Measurements from ENCODE around the gene THAP9. TPM values are rescaled to one million over a fixed set of nuclear protein-coding genes. Genes with fewer than 3 reads are reported as not detected.

The THAP9 gene
- total RNA-seq, 1 experiment from 2014 or later, result 7.2 TPM

GRCh38 chr4:82930848-82931755, 30.6 kb downstream of the THAP9 start:
- no peaks in the 10 kb centered on the region for H3K9me3 Mint-ChIP-seq (ENCODE audit: low read depth, unreplicated experiment)
- no peaks in the 10 kb centered on the region for H3K4me1 Mint-ChIP-seq (ENCODE audit: low read depth, unreplicated experiment)
- CTCF ChIA-PET, result no interaction called here
- H3K27ac Mint-ChIP-seq (ENCODE audit: unreplicated experiment), result no peak overlapping the region
- BruUV-seq (replicated peaks), result no TSS peak
- no peak for DNase-seq
- H3K4me3 Mint-ChIP-seq (ENCODE audit: low read depth, unreplicated experiment), result no peak overlapping the region
- no peaks in the 10 kb centered on the region for H3K27me3 Mint-ChIP-seq (ENCODE audit: unreplicated experiment)
- H3K36me3 Mint-ChIP-seq (ENCODE audit: insufficient read depth, unreplicated experiment), result peaks cover 6% of the 10 kb centered on the region
- TF ChIP-seq, protein P1, sequence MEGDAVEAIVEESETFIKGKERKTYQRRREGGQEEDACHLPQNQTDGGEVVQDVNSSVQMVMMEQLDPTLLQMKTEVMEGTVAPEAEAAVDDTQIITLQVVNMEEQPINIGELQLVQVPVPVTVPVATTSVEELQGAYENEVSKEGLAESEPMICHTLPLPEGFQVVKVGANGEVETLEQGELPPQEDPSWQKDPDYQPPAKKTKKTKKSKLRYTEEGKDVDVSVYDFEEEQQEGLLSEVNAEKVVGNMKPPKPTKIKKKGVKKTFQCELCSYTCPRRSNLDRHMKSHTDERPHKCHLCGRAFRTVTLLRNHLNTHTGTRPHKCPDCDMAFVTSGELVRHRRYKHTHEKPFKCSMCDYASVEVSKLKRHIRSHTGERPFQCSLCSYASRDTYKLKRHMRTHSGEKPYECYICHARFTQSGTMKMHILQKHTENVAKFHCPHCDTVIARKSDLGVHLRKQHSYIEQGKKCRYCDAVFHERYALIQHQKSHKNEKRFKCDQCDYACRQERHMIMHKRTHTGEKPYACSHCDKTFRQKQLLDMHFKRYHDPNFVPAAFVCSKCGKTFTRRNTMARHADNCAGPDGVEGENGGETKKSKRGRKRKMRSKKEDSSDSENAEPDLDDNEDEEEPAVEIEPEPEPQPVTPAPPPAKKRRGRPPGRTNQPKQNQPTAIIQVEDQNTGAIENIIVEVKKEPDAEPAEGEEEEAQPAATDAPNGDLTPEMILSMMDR (IDR thresholded peaks at IDR 0.05; ENCODE audit: unreplicated experiment), result no peak
- intact Hi-C loops (cut with micrococcal nuclease; ENCODE audit: unreplicated experiment), result no loop called here

- DNase-seq, result no peak
- peaks cover 7% of the 10 kb centered on the region for H3K36me3 Mint-ChIP-seq (ENCODE audit: insufficient read depth, unreplicated experiment)
- no peaks in the 10 kb centered on the region for H3K9me3 Mint-ChIP-seq (ENCODE audit: low read depth, unreplicated experiment)
- no peaks in the 10 kb centered on the region for H3K27me3 Mint-ChIP-seq (ENCODE audit: unreplicated experiment)
- CTCF ChIA-PET, result no interaction called here
- no peak overlapping the region for H3K27ac Mint-ChIP-seq (ENCODE audit: unreplicated experiment)
- no peak overlapping the region for H3K4me3 Mint-ChIP-seq (ENCODE audit: low read depth, unreplicated experiment)
- BruUV-seq (replicated peaks), result no TSS peak
- intact Hi-C loops (cut with micrococcal nuclease; ENCODE audit: unreplicated experiment), result no loop called here
- TF ChIP-seq, protein P1 (IDR thresholded peaks at IDR 0.05; ENCODE audit: unreplicated experiment), result no peak
- no peaks in the 10 kb centered on the region for H3K4me1 Mint-ChIP-seq (ENCODE audit: low read depth, unreplicated experiment)
Measured at GRCh38 chr4:82934441-82934840, 33.9 kb downstream of the THAP9 start.

GRCh38 chr4:82939414-82939813, 38.9 kb downstream of the THAP9 start:
- no peak overlapping the region for H3K4me3 Mint-ChIP-seq (ENCODE audit: low read depth, unreplicated experiment)
- H3K27me3 Mint-ChIP-seq (ENCODE audit: unreplicated experiment), result no peaks in the 10 kb centered on the region
- intact Hi-C loops (cut with micrococcal nuclease; ENCODE audit: unreplicated experiment), result no loop called here
- BruUV-seq (replicated peaks), result no TSS peak
- no peak for DNase-seq
- H3K9me3 Mint-ChIP-seq (ENCODE audit: low read depth, unreplicated experiment), result no peaks in the 10 kb centered on the region
- peaks cover 7% of the 10 kb centered on the region for H3K36me3 Mint-ChIP-seq (ENCODE audit: insufficient read depth, unreplicated experiment)
- H3K27ac Mint-ChIP-seq (ENCODE audit: unreplicated experiment), result no peak overlapping the region
- no peaks in the 10 kb centered on the region for H3K4me1 Mint-ChIP-seq (ENCODE audit: low read depth, unreplicated experiment)
- TF ChIP-seq, protein P1 (IDR thresholded peaks at IDR 0.05; ENCODE audit: unreplicated experiment), result no peak
- CTCF ChIA-PET, result no interaction called here

DNA sequence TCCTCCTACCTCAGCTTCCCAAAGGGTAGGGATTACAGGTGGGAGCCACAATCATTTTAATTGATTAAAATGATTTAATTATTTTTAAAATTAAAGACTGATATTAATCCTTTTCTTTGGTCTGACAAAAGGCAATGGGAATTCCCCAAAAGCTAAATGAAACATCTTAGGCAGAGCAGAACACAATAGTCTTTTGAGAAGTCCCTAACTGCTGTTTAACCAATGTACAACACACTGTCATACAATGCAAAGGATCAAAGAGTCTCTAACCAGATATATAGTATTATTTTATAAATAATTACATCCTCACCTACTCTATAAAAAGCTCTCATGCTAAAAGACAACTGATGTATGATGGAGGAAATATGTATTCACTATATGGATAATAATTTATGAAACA, 47.0 kb downstream of the THAP9 start:
- Mint-ChIP-seq H3K9me3 (ENCODE audit: low read depth, unreplicated experiment) (no peaks in the 10 kb centered on the region), H3K4me1 (ENCODE audit: low read depth, unreplicated experiment) (peaks cover 9% of the 10 kb centered on the region), H3K27ac (ENCODE audit: unreplicated experiment) (no peak overlapping the region), H3K27me3 (ENCODE audit: unreplicated experiment) (no peaks in the 10 kb centered on the region), H3K36me3 (ENCODE audit: insufficient read depth, unreplicated experiment) (no peaks in the 10 kb centered on the region), H3K4me3 (ENCODE audit: low read depth, unreplicated experiment) (no peak overlapping the region)
- no peak for DNase-seq
- BruUV-seq (replicated peaks), result no TSS peak
- intact Hi-C loops (cut with micrococcal nuclease; ENCODE audit: unreplicated experiment), result no loop called here
- CTCF ChIA-PET, result no interaction called here
- TF ChIP-seq, protein P1 (IDR thresholded peaks at IDR 0.05; ENCODE audit: unreplicated experiment), result no peak

All from Calu3 (cell line).